PC-3 (cell line): ENCODE data around the gene KAZN. TPM values are rescaled to one million over a fixed set of nuclear protein-coding genes. Genes with fewer than 3 reads are reported as not detected.
A peak's percentile ranks its signal among the peaks of the same experiment; 100 is the strongest.

ENCODE experiments used
- ATAC-seq: fragments of 200-7000 bp; cut with Tn5 transposase; 2 replicates; pipeline ENCODE4 v1.9.1; 2020; ENCODE audit warnings: mild to moderate bottlenecking, moderate library complexity
- BruUV-seq: library from RNA; stranded (reverse); fragments of 400-500 nt; replicated peaks from 2 replicates; lab custom pipeline; 2021; lab: Mats Ljungman, UMichigan
- CTCF ChIA-PET: fragments of 300-600 bp; sonication (Branson Sonifier 250); formaldehyde crosslinking; loops from one replicate; lab custom pipeline; 2022; ENCODE audit warnings: antibody characterized with exemption; lab: Charles Lee
- POLR2A ChIA-PET: fragments of 300-600 bp; sonication (Branson Sonifier 250); formaldehyde crosslinking; loops from one replicate; lab custom pipeline; 2022; ENCODE audit warnings: antibody characterized with exemption; ENCODE audit not compliant: unreplicated experiment; lab: Charles Lee
- DNase-seq: peaks from one replicate; pipeline ENCODE4 v3.0.0-alpha.2; 2015
- H2AFZ ChIP-seq: fragments of 300-600 bp; sonication (generic); 2 replicates; pipeline ENCODE4 v1.6.0; 2016; ENCODE audit warnings: antibody characterized with exemption, low read length
- H3F3A ChIP-seq: fragments of 300-600 bp; sonication (generic); one replicate; pipeline ENCODE4 v1.6.0; 2017; ENCODE audit warnings: antibody characterized with exemption, low read length, control low read depth, mild to moderate bottlenecking; ENCODE audit not compliant: unreplicated experiment
- H3K27ac ChIP-seq: fragments of 300-600 bp; sonication (generic); 2 replicates; pipeline ENCODE4 v1.5.1; 2016; ENCODE audit warnings: mild to moderate bottlenecking, low read length
- H3K27me3 ChIP-seq: fragments of 300-600 bp; sonication (generic); 2 replicates; pipeline ENCODE4 v1.6.1; 2016; ENCODE audit warnings: low read length, mixed read lengths
- H3K36me3 ChIP-seq: fragments of 300-600 bp; sonication (generic); 2 replicates; pipeline ENCODE4 v1.6.1; 2016; ENCODE audit warnings: low read depth, mixed run types, low read length, mixed read lengths
- H3K4me1 ChIP-seq: fragments of 300-600 bp; sonication (generic); 2 replicates; pipeline ENCODE4 v1.5.1; 2016; ENCODE audit warnings: low read length; ENCODE audit not compliant: insufficient read depth
- H3K4me2 ChIP-seq: fragments of 300-600 bp; sonication (generic); 2 replicates; pipeline ENCODE4 v1.6.0; 2016; ENCODE audit warnings: low read length
- H3K4me3 ChIP-seq: fragments of 300-600 bp; sonication (generic); 2 replicates; pipeline ENCODE4 v1.5.1; 2016; ENCODE audit warnings: mild to moderate bottlenecking, low read length, mixed read lengths
- H3K79me2 ChIP-seq: fragments of 300-600 bp; sonication (generic); 2 replicates; pipeline ENCODE4 v1.6.1; 2017; ENCODE audit warnings: low read length, mixed read lengths
- H3K9ac ChIP-seq: fragments of 300-600 bp; sonication (generic); 2 replicates; pipeline ENCODE4 v1.6.0; 2016; ENCODE audit warnings: mild to moderate bottlenecking, low read length
- H3K9me2 ChIP-seq: fragments of 300-600 bp; sonication (generic); replicated peaks from 2 replicates; pipeline ENCODE4 v1.6.1; 2016; ENCODE audit warnings: mixed run types, low read length, mixed read lengths
- H3K9me3 ChIP-seq: fragments of 300-600 bp; sonication (generic); 2 replicates; pipeline ENCODE4 v1.6.1; 2016; ENCODE audit warnings: low read length, mixed read lengths
- H4K20me1 ChIP-seq: fragments of 300-600 bp; sonication (generic); 2 replicates; pipeline ENCODE4 v1.6.1; 2016; ENCODE audit warnings: low read length, mixed read lengths
- CTCF ChIP-seq: fragments of 300-600 bp; sonication (generic); conservative IDR thresholded peaks from 2 replicates; pipeline ENCODE4 v1.5.1; 2017; ENCODE audit warnings: antibody characterized with exemption, low read depth, mild to moderate bottlenecking, low read length
- EZH2 ChIP-seq: fragments of 300-600 bp; sonication (generic); IDR thresholded peaks from one replicate; pipeline ENCODE4 v1.6.1; 2017; ENCODE audit warnings: antibody characterized with exemption, mild to moderate bottlenecking, low read length; ENCODE audit not compliant: unreplicated experiment
- EZH2phosphoT487 ChIP-seq: fragments of 300-600 bp; sonication (generic); IDR thresholded peaks from 2 replicates; pipeline ENCODE4 v1.6.1; 2018; ENCODE audit warnings: mild to moderate bottlenecking, antibody characterized with exemption, low read length, borderline replicate concordance
- intact Hi-C: fragments of 100-400 bp; cut with micrococcal nuclease; formaldehyde crosslinking; loops from 2 replicates; pipeline ENCODE4 v1.9.0; 2023
- total RNA-seq: library from RNA; depleted of rRNA; stranded (reverse); fragments of >200 nt; gene quantifications from 2 replicates; pipeline ENCODE4 v1.2.3, GENCODE V29; 2014

The KAZN gene
- total RNA-seq, 1 experiment from 2014 or later: 2.0 TPM

DNA sequence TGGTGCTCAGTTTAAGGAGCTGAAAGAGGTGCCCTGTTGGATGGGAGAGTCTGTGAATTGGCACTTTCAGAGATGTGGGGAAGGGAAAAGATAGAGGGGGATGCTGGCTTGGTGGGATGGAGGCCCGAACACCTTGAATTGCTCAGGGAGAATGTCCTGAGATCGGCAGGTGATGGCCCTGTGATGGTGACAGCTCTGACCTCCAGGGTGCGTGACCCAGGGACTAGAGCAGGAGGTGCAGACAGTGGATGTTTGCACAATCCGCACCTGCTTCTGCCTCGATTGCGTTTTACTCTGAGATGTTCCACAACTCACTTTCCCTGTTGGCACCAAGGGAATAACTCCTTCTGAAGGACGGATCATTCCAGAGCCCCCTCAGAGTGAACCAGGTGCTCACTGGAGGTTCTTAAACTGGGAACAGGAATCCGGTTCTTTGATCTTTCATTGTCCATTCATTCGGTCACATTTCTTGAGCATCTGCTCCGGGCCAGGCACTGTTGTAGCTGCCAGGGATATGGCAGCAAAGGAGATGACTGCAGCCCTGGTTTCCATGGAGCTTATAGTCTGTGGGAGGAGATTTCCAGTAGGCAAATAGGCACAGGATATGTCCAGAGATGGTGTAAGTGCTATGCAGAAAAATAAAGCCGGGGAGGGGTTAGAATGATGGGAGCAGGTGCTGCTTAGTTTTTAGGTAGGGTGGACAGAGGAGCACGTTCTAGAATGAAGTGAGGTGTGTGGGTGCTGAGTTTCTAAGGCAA, 328.5 kb downstream of the KAZN start:
- POLR2A ChIA-PET: interaction anchor here (0.6 kb wide), 1 partner anchor 946 kb away, joined by 3 read pairs; no protein-coding TSS in a partner anchor
- Histone ChIP-seq H3K9me2 (no peaks in the 10 kb centered on the region), H3K9ac (no peak overlapping the region), H3K4me2 (no peak overlapping the region), H3K4me1 (peaks cover 14% of the 10 kb centered on the region), H3K9me3 (no peaks in the 10 kb centered on the region), H3K27me3 (peaks cover 17% of the 10 kb centered on the region), H3K36me3 (no peaks in the 10 kb centered on the region), H3K27ac (no peak overlapping the region), H4K20me1 (no peaks in the 10 kb centered on the region), H3F3A (no peaks in the 10 kb centered on the region), H3K4me3 (no peak overlapping the region), H2AFZ (no peak overlapping the region), H3K79me2 (no peaks in the 10 kb centered on the region)
- intact Hi-C loops: no loop called here
- DNase-seq (no peak), ATAC-seq (no peak)
- CTCF ChIA-PET: no interaction called here
- BruUV-seq: no TSS peak
- TF ChIP-seq EZH2 (no peak), CTCF (no peak)

- Histone ChIP-seq H3K9me2 (no peaks in the 10 kb centered on the region), H3K9ac (no peak overlapping the region), H3F3A (no peaks in the 10 kb centered on the region), H2AFZ (no peak overlapping the region), H3K36me3 (no peaks in the 10 kb centered on the region), H4K20me1 (no peaks in the 10 kb centered on the region), H3K4me1 (peaks cover 14% of the 10 kb centered on the region), H3K9me3 (no peaks in the 10 kb centered on the region), H3K4me3 (no peak overlapping the region), H3K4me2 (no peak overlapping the region), H3K79me2 (no peaks in the 10 kb centered on the region), H3K27ac (no peak overlapping the region), H3K27me3 (peaks cover 17% of the 10 kb centered on the region)
- intact Hi-C loops: no loop called here
- ChIA-PET CTCF (no interaction called here), POLR2A (no interaction called here)
- TF ChIP-seq EZH2: no peak
- no peak for TF ChIP-seq EZH2phosphoT487
- no peak for TF ChIP-seq CTCF
- BruUV-seq: no TSS peak
- ATAC-seq: no peak
- no peak for DNase-seq
These were observed 329.9 kb downstream of the KAZN start for GRCh38 chr1:14928412-14928811.

DNA sequence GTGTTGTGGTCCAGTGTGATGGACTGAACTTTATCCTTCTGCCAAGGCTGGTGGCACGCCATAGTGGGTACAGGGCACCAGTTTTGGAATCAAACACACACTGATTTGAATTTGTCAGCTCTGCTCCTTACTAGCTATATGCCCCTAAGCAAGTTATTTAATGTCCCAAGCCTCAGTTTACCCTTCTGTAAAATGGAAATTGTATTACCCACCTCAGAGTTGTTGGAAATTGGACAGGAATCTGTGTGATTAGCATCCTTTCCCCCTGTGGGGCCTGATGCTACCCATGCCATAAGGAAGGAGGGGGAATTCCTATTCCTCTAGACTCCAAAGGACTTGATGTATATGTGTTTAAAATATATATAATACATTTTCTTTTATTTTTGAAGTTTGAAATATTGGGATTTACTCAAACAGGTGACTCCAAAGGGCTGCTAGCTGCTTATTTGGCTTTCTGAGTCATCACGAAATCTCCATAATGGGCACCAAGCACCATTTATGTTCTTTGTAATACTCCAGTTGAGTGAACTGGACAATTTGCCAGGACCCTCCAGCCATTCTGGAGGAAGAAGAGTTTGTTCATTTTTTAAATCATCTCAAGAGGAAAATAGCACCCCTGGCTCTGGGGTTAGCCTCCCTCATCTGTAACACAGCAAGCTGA, 330.5 kb downstream of the KAZN start:
- TF ChIP-seq EZH2 (no peak), CTCF (no peak), EZH2phosphoT487 (no peak)
- intact Hi-C loops: loop anchor here (1.0 kb wide), 1 partner anchor 98 kb away; no protein-coding TSS in a partner anchor
- no peak; the same call in 1 of the 2 replicates for ATAC-seq

More for the DNA sequence above, 330.5 kb downstream of the KAZN start:
- H3K79me2 ChIP-seq: no peaks in the 10 kb centered on the region
- H3K4me2 ChIP-seq: peak overlapping the region; percentile 47; the same call in 1 of the 2 replicates
- H2AFZ ChIP-seq: no peak overlapping the region
- H3K36me3 ChIP-seq: no peaks in the 10 kb centered on the region
- no peaks in the 10 kb centered on the region for H3K9me3 ChIP-seq
- CTCF ChIA-PET: no interaction called here
- POLR2A ChIA-PET: no interaction called here
- H3K4me1 ChIP-seq: peaks cover 14% of the 10 kb centered on the region
- no peaks in the 10 kb centered on the region for H4K20me1 ChIP-seq
- no peak overlapping the region for H3K4me3 ChIP-seq
- no peak overlapping the region for H3K27ac ChIP-seq
- H3K9me2 ChIP-seq: no peaks in the 10 kb centered on the region
- DNase-seq: no peak
- no peak overlapping the region for H3K9ac ChIP-seq
- no peaks in the 10 kb centered on the region for H3F3A ChIP-seq
- no TSS peak for BruUV-seq
- peaks cover 17% of the 10 kb centered on the region for H3K27me3 ChIP-seq
